ENCODE data around the gene USH1C. TPM values are rescaled to one million over a fixed set of nuclear protein-coding genes. Genes with fewer than 3 reads are reported as not detected.

The USH1C gene
- total RNA-seq, 1 experiment from 2014 or later: 1.0 TPM

DNA sequence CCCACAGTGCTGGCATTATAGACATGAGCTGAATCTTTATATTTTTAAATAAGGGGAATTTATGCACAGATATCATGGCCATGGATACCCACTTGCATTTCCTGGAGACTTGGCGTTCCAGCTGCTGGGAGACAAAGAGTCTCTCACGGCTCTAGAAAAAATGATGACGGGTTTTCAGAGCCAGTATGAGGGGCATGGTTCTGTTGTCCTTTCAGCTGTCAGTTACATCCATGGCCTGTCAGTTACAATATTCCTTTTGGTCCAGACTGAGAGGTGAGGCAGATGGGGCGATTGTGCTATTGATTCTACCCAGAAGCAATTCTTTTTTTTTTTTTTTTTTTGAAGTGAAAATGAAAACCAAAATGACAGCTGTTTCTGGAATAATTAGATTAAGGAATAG is 29.7 kb downstream of the USH1C start:
- Histone ChIP-seq H3K27me3 (ENCODE audit: insufficient read depth, low read length) (no peaks in the 10 kb centered on the region; the same call in 1 of the 2 replicates), H3K79me2 (ENCODE audit: insufficient read depth, low read length) (no peaks in the 10 kb centered on the region), H4K8ac (replicated peaks; ENCODE audit: insufficient read length, low read depth, low read length) (no peak overlapping the region), H3K14ac (ENCODE audit: insufficient read depth, low read length) (no peak overlapping the region), H2BK20ac (ENCODE audit: low read depth, low read length, poor library complexity, severe bottlenecking) (no peak overlapping the region), H3K4ac (ENCODE audit: low read depth, low read length) (no peak overlapping the region), H3T11ph (ENCODE audit: low read length) (no peak overlapping the region), H3K79me1 (ENCODE audit: insufficient read depth, low read depth, low read length, poor library complexity, severe bottlenecking) (no peaks in the 10 kb centered on the region), H3K4me2 (ENCODE audit: insufficient read depth, insufficient read length, low read length) (no peak overlapping the region), H4K5ac (ENCODE audit: insufficient read length, low read depth, low read length) (no peak overlapping the region), H2AFZ (ENCODE audit: low read length) (no peak overlapping the region), H2BK120ac (ENCODE audit: low read depth, low read length, poor library complexity, severe bottlenecking) (no peak overlapping the region), H3K23ac (ENCODE audit: insufficient read length, low read depth, low read length) (no peak overlapping the region), H2BK5ac (ENCODE audit: insufficient read length, low read length) (no peak overlapping the region), H2BK12ac (ENCODE audit: insufficient read length, low read depth, low read length) (no peak overlapping the region), H3K9me3 (ENCODE audit: control insufficient read depth, low read depth, low read length) (no peaks in the 10 kb centered on the region), H3K56ac (ENCODE audit: insufficient read length, low read depth, low read length) (no peak overlapping the region), H3K9ac (ENCODE audit: extremely low read depth, insufficient read length, low read length) (no peak overlapping the region), H4K91ac (ENCODE audit: insufficient read length, low read depth, low read length) (no peak overlapping the region), H2AK5ac (ENCODE audit: insufficient read length, low read length) (no peak overlapping the region), H3K23me2 (ENCODE audit: insufficient read length, low read depth, low read length, poor library complexity, severe bottlenecking) (no peaks in the 10 kb centered on the region), H2BK15ac (ENCODE audit: low read depth, low read length) (no peak overlapping the region), H4K20me1 (ENCODE audit: control insufficient read depth, insufficient read depth, insufficient read length) (no peaks in the 10 kb centered on the region), H3K4me1 (ENCODE audit: insufficient read depth, low read length) (peaks cover 2% of the 10 kb centered on the region; the same call in 1 of the 2 replicates), H3K18ac (ENCODE audit: insufficient read length, low read depth, low read length) (no peak overlapping the region), H3K27ac (ENCODE audit: insufficient read length, low read depth, low read length) (no peak overlapping the region)
- Mint-ChIP-seq H3K36me3 (ENCODE audit: insufficient read depth in 1 of 3, low read depth in 3 of 3) (0 out of 7 replicates have a peak, but pooled peaks cover 0 to 3% (median 0%) of the 10 kb centered on the region in 3 experiments), H3K27ac (no peak overlapping the region), H3K4me1 (peaks cover 21 to 26% of the 10 kb centered on the region in 2 experiments), H3K4me3 (no peak overlapping the region), H3K27me3 (ENCODE audit: low read depth) (peaks cover 4% of the 10 kb centered on the region), H3K9me3 (no peaks in the 10 kb centered on the region)
- no peak for DNase-seq
- no CpG with 5 or more reads among the region's 4 CpGs for WGBS (ENCODE audit: extremely low coverage, insufficient read length, low lambda C conversion rate)
- TF ChIP-seq, protein P1, sequence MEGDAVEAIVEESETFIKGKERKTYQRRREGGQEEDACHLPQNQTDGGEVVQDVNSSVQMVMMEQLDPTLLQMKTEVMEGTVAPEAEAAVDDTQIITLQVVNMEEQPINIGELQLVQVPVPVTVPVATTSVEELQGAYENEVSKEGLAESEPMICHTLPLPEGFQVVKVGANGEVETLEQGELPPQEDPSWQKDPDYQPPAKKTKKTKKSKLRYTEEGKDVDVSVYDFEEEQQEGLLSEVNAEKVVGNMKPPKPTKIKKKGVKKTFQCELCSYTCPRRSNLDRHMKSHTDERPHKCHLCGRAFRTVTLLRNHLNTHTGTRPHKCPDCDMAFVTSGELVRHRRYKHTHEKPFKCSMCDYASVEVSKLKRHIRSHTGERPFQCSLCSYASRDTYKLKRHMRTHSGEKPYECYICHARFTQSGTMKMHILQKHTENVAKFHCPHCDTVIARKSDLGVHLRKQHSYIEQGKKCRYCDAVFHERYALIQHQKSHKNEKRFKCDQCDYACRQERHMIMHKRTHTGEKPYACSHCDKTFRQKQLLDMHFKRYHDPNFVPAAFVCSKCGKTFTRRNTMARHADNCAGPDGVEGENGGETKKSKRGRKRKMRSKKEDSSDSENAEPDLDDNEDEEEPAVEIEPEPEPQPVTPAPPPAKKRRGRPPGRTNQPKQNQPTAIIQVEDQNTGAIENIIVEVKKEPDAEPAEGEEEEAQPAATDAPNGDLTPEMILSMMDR (conservative IDR thresholded peaks at IDR 0.05): no peak
